GM18873 (cell line): ENCODE measurements around the gene RBKS.
"Not testable (repeated sequence)": the region's sequence is repeated elsewhere in the genome, so short reads cannot be mapped to it uniquely, and the experiment has no call there.

Experiments used
- ATAC-seq: cut with Tn5 transposase; IDR thresholded peaks from one replicate; pipeline ENCODE4 v1.9.1; 2021; ENCODE audit warnings: mild to moderate bottlenecking, moderate library complexity, moderate number of reproducible peaks; ENCODE audit not compliant: unreplicated experiment, low FRiP score

The RBKS gene

DNA sequence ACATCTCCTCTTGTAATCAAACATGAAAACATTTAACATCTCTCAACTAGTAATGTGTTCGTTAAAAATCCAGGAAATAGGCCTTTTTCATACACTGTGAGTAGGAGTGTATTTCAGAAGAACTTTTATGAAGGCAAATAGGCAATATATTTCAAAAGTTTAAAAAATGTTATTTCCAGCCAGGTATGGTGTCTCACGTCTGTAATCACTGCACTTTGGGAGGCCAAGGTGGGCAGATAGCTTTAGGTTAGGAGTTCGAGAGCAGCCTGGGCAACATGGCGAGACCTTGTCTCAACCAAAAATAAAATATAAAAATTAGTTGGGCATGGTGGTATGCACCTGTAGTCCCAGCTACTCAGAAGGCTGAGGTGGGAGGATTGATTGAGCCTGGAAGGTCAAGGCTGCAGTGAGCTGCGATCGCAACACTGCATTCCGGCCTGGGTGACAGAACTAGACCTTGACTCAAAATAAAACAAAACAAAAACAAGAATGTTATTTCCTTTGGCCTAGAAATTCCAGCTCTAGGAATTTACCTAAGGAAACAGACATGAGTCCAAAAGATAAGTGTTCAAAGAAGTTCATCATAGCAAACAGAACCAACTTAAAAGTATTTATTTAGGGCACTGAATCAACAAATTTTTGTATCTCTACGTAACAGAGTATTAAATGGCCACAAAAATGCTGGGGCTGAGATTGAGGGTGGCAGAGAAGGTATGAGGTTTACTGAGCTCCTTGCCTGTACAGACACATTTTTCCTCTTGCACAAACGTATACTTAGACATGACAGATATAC, 14.9 kb downstream of the RBKS start:
- no peak for ATAC-seq

- ATAC-seq, result no peak
Observed at GRCh38 chr2:27873091-27873490, 17.1 kb downstream of the RBKS start.

- no peak for ATAC-seq
Observed at GRCh38 chr2:27871802-27872201, 18.4 kb downstream of the RBKS start.

- no peak for ATAC-seq
Observed at GRCh38 chr2:27870724-27871123, 19.5 kb downstream of the RBKS start.

GRCh38 chr2:27869763-27870162, 20.4 kb downstream of the RBKS start:
- no peak for ATAC-seq

GRCh38 chr2:27866237-27866636, 23.9 kb downstream of the RBKS start:
- ATAC-seq, result no peak

DNA sequence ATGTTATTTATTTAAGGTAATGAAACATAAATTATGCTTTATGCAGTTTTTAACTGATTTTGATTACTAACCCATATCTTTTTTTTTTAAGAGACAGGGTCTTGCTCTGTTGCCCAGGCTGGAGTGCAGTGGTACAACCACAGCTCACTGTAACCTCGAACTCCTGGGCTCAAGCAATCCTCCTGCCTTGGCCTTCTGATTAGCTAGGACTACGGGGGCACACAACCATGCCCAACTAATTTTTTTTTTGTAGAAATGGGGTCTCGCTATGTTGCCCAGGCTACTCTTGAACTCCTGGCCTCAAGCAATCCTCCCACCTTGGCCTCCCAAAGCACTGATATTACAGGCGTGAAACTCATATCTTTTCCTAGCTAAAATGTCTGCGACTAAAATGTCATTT, 26.2 kb downstream of the RBKS start:
- not testable (repeated sequence) for ATAC-seq

GRCh38 chr2:27863146-27863545, 27.0 kb downstream of the RBKS start:
- no peak for ATAC-seq

GRCh38 chr2:27860111-27860510, 30.1 kb downstream of the RBKS start:
- ATAC-seq, result no peak

- no peak for ATAC-seq
Observed at GRCh38 chr2:27857417-27858172, 32.6 kb downstream of the RBKS start.

DNA sequence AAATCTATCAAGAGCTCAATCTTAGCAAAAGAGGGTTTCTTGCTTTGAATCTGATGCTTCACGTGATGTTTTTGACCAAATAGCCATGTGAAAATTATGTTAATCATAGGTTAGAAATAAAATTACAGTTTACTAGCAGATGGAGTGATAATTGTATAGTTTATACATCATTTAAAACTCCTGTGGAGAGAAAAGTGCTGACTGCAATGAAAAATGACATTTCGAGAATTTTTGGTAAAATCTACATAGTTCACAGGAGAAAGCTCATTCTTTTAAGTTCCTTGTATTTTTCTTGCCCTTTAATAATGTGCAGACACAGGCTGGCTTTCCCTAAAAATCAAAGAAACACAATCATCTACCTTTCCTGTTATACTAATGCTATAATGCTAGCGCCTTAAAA, 33.2 kb downstream of the RBKS start:
- ATAC-seq, result no peak

DNA sequence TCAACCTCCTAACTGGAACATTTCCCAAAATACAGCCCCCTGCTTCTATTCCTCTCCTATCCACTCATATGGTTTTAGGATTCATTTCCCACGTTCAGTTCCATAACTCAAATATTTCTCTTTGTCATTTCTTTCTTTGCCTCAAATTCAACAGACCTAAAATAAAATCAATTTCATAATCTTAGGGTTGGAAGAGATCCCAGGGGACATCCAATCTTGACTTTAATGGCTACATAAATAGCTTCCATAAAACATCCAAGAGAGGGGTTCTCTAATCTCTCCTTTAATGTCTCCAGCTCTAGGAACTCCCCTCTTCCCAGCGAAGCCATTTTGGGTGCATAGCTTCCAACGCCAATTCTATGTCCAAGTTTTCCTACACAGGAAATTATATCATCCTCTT, 33.8 kb downstream of the RBKS start:
- ATAC-seq, result no peak

DNA sequence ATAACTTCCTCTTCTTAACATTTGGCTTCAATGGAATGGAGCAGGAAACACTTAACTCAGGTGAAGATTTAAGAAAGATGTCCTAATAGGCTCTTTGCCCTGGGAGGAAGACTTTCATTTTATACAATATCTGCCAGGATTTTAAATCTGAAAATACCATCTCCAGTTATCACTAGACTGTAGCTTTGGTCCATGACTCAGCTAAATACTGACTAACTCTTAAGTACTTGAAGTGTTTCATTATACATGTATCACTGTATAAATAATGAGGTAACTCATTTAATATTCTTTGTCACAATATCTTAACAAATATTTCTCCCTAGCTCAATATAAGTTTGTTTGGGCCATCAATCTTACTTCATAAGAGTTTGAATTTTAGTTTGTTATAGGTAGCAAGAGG, 34.7 kb downstream of the RBKS start:
- no peak for ATAC-seq

GRCh38 chr2:27854229-27854862, 35.8 kb downstream of the RBKS start:
- ATAC-seq, result no peak

GRCh38 chr2:27852691-27853090, 37.5 kb downstream of the RBKS start:
- ATAC-seq, result no peak

DNA sequence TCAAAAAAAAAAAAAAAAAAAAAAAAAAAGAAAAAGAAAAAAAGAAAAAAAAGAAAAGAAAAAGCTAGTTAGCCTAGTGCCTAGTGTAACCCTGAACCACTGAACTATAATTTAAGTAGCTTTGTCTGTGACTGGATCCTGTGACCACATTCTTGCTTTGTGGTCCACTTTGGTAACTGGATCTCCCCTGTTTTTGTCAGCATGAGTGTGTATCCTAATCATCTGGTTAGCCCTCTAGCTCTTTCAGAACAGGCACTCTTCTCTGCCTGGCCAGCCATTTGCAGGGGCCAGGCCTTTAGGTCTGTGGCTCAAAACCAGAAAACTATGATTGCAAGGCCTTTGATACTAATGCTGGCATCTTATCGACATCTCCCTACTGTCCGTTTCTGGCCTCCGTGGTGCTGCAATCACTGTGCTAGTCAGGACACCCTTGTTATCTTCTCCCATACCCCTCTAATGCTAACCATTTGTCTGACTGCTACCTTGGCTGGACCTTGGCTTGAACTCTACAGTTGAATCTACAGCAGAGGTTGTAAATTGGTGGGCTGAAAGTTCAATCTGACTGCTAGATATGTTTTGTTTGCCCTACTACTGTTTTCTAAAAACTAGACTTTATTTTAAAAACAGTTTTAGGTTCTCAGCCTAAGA, 40.5 kb downstream of the RBKS start:
- ATAC-seq, result no peak

DNA sequence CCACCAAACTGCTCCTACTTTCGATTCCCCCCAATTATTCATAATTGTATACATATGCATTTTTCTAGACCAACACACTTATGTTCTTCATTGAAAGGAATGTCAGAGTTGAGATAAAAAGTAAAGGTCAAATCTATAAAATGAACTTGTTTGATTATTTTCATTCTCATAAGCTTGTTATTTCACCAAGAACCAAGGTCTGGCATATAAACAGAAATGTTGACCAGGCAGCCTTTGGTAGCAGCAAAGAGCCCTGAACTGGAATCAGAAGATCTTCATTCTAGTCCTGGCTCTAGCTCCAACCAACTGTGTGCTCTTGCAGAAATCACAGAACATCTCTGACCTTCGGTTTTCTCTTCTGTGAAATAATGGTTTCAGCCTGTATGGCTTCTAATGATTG, 42.9 kb downstream of the RBKS start:
- no peak for ATAC-seq

GRCh38 chr2:27844821-27845255, 45.3 kb downstream of the RBKS start:
- ATAC-seq, result no peak

DNA sequence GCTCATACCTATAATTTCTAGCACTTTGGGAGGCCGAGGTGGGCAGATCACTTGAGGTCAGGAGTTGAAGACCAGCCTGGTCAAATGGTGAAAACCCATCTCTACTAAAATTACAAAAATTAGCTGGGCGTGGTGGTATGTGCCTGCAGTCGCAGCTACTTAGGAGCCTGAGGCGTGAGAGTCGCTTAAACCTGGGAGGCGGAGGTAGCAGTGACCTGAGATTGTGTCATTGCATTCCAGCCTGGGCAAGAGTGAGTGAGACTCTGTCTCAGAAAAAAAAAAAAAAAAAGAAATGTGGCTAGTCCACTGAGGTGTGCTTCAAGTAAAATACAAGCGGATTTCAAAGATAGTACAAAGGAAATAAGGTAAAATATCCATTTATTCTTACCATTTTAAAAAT, 46.2 kb downstream of the RBKS start:
- ATAC-seq, result no peak

DNA sequence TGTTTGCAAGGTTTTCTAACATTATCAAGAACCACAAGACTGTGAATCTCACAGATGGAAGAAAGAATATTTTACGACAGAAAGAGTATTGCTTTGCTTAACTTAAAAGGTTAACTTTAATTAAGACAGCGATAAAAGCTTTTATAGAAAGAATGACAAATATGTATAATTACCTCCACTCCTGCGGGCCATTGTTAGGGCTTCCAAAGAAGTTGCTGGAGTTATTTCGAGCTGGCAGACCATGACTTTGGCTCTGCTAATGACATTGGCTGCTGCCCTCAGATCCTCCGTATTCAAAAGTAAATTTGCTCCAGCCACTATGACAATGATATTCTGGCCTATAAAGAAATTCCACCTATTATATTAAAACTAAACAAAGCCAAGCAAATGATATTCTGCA, 47.3 kb downstream of the RBKS start:
- no peak for ATAC-seq

- ATAC-seq, result no peak
Observed at GRCh38 chr2:27839022-27839618, 51.1 kb downstream of the RBKS start.
